ENCODE data around the gene COPG2. TPM values are rescaled to one million over a fixed set of nuclear protein-coding genes. Genes with fewer than 3 reads are reported as not detected.
"Not testable (repeated sequence)": the region's sequence is repeated elsewhere in the genome, so short reads cannot be mapped to it uniquely, and the experiment has no call there.

The COPG2 gene
- total RNA-seq, 1 experiment from 2014 or later = 14.2 TPM

DNA sequence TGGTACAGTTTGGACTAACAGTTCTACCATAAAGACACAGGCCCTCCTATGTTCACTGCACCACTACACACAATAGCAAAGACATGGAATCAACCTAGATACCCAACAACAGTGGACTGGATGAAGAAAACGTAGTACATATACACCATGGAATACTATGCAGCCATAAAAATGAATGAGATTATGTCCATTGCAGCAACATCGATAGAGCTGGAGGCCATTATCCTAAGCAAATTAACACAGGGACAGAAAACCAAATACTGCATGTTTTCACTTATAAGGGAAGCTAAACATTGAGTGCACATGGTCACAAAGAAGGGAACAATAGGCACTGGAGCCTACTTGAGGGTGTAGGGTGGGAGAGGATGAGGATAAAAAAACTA lies 101.7 kb downstream of the COPG2 start:
- no peak for DNase-seq (ENCODE audit: low spot score)

DNA sequence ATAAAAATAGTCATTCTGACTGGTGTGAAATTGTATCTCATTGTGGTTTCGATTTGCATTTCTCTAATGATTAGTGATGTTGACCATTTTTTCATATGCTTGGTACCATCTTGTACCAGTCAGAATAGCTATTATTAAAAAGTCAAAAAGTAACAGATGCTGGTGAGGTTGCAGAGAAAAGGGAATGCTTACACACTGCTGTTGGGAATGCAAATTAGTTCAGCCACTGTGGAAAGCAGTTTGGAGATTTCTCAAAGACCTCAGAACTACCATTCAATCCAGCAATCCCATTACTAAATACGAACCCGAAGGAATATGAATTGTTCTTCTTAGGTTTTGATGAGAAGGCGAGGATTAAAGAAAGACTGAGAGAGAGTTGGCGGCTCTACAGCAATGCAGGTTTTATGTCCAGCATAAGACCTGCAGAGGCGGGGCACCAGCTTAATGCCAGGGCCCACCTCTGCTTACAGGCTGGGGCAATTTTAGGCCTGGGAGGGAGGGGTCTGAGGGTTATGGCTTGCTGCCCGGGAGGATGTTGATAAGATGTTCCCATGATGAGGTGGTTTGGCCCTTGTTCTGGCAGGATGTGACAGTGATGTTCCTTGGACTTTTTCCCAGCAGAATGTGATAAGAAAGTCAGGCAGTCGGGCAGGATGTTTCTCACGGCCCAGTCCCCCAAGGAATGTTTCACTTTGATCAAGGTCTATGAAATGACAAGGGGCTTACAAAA lies 102.2 kb downstream of the COPG2 start:
- no peak for DNase-seq (ENCODE audit: low spot score)

DNA sequence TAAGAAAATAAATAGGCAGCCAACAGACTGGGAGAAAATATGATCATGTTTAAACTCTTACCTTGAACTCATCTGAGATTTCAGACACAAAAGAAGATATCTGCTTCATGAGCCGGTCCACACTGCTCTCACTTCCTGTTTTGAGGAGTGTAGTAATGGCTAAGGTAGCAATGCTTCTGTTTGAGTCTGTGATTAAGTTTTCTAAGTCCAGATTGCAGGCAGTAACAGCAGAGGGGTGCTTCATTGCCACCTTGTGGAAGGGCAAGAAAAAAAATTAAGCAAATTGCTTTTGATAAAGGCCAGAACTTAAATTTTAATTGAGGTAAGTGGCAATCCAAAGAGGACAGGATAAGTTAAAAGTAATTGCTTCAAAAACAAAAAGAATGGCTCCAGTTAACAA lies 107.6 kb downstream of the COPG2 start:
- DNase-seq (ENCODE audit: low spot score) = peak; percentile 55

DNA sequence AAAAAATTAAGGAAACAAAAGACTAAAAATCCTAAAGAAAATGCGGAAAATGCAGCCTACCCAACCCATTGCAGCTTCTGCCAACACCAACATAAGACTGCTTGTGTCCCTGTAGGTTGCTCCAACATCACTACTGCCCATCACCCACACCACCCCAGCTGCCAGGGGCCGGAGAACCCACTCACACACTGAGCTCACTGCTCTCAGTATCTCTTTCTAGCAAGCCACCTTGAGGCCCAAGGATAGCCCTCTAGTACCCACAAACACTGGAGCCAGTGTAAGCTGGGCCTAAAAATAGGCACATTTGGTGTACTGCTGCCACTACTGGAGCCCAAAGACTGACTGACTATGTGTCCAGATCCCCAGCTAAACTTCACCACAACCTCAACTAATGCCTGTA lies 109.4 kb downstream of the COPG2 start:
- DNase-seq (ENCODE audit: low spot score) = no peak

- DNase-seq (ENCODE audit: low spot score) = no peak
Measured at GRCh38 chr7:130554481-130554880, 114.1 kb downstream of the COPG2 start.

GRCh38 chr7:130553398-130554029 lies 115.0 kb downstream of the COPG2 start:
- no peak for DNase-seq (ENCODE audit: low spot score)

GRCh38 chr7:130544356-130544755 lies 124.2 kb downstream of the COPG2 start:
- no peak for DNase-seq (ENCODE audit: low spot score)

DNA sequence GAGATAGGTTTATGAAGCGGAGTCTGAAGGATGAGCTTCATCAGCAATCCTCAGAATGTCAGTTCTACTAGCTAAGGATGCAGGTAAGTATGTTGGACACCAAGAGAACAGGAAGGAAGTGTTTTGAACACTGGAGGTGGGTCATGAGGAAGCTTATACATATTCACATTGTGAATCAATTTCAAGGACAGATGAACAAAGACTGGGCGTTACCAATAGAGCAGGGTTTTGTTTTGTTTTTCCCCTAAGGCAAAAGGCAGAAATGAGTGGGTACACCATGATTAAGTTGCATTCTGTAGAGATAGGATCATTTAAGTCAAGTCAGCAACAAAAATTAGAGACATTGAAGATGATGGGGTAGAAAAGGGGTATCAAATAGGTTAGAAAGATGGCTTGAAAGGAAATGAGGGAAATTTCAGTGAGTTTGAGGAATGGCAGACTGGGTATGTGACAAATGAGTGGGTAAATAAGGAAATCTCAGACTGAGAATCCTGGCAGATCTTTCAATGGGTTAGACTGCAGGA lies 125.0 kb downstream of the COPG2 start:
- DNase-seq (ENCODE audit: low spot score) = no peak

- not testable (repeated sequence) for DNase-seq (ENCODE audit: low spot score)
Measured at GRCh38 chr7:130542297-130542696, 126.3 kb downstream of the COPG2 start.

DNA sequence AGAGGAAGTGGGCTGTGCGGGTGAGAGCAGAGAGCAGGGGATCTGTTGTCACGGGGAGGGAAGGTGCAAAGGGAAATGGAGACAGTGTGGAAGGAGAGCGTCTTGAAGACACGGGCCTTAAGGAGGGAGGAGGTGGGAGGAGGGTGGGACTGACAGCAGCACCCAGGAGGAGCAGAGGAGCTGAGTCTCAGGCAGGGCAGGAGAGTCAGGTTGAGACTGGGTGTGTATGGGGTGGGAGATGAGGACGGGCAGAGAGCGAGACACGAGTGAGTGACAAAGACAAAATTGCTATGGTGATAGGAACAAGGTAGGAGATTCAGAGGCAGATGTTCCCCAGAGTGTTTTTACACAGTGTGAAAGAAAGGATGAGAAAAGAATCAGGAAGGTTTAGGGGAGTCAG lies 127.3 kb downstream of the COPG2 start:
- DNase-seq (ENCODE audit: low spot score) = not testable (repeated sequence)

- not testable (repeated sequence) for DNase-seq (ENCODE audit: low spot score)
Measured at GRCh38 chr7:130537894-130538293, 130.7 kb downstream of the COPG2 start.

- DNase-seq (ENCODE audit: low spot score) = no peak
Measured at GRCh38 chr7:130529417-130529816, 139.1 kb downstream of the COPG2 start.

DNA sequence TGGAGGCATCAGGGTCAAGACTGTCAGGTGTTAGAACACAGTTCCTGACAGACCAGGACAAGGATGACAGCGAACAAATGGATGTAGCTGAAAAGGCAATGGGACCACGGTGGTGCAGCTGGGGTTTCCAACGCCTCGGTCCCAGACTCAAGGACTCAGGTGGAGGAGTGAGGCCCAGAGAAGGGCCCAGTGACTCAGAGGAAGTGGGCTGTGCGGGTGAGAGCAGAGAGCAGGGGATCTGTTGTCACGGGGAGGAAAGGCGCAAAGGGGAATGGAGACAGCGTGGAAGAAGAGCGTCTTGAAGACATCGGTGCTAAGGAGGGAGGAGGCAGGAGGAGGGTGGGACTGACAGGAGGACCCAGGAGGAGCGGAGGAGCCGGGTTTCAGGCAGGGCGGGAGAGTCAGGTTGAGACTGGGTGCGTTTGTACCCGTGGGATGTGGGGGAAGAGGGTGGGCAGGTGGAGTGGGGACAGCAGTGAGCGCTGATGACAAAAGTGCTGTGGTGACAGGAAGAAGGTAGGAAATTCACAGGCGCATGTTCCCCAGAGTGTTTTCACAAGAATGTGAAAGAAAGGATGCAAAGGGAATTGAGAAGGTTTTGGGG lies 140.7 kb downstream of the COPG2 start:
- not testable (repeated sequence) for DNase-seq (ENCODE audit: low spot score)

- no peak for DNase-seq (ENCODE audit: low spot score)
Measured at GRCh38 chr7:130524628-130525027, 143.9 kb downstream of the COPG2 start.

GRCh38 chr7:130523519-130524125 lies 144.9 kb downstream of the COPG2 start:
- DNase-seq (ENCODE audit: low spot score) = not testable (repeated sequence)

- no peak for DNase-seq (ENCODE audit: low spot score)
Measured at GRCh38 chr7:130521258-130521951, 147.1 kb downstream of the COPG2 start.

GRCh38 chr7:130515315-130516040 lies 153.1 kb downstream of the COPG2 start:
- no peak for DNase-seq (ENCODE audit: low spot score)

DNA sequence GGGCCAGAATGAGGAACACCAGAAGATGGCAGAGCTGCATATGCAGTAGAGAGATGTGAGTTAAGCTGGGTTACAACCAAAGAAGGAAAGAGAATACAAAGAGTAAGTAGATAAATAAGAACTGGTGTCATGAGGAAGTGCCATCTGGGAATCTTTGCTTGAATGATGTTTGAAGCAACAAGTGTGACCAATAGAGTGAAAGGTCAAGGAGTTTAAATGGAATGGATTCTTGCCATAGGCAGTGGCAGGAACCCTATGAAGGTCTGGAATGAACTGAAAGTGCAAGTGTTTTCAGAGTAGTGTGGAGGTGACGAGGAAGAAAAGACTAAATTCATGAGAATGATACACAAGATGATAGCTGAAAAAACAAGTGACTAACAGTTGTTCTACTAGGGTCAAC lies 155.1 kb downstream of the COPG2 start:
- DNase-seq (ENCODE audit: low spot score) = no peak

DNA sequence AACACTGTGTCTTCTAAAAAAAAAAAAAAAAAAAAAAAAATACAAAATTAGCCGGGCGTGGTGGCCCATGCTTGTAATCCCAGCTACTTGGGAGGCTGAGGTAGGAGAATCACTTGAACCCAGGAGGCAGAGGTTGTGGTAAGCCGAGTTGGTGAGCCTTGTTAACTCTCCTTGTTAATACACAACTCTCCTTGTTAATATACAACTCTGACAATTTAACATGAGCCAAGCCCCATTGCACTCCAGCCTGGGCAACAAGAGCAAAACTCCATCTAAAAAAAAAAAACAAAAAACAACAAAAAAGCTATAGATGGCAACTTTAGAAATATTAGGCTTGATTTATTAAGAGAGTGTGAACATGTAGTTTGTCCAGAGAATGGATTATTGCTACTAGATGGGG lies 156.5 kb downstream of the COPG2 start:
- DNase-seq (ENCODE audit: low spot score) = not testable (repeated sequence)

DNA sequence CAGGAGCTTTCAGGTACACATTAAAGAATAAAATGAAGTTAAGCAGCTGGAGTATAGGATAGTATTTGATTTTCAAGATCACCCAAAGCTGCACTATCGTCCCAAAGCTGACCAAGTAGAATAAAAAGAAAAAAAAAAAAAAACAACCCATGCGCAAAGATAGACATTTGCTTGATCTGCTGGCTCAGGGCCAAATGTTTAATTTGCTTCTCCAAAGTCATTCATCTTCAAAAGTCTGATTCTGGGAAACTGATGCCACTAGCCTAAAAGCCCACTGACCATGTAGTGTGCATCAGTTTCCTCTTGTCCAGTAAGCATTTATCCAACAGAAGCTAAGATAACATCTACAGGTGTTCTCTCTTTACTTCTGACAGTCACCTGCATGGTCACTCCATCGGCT lies 162.2 kb downstream of the COPG2 start:
- no peak for DNase-seq (ENCODE audit: low spot score)

DNA sequence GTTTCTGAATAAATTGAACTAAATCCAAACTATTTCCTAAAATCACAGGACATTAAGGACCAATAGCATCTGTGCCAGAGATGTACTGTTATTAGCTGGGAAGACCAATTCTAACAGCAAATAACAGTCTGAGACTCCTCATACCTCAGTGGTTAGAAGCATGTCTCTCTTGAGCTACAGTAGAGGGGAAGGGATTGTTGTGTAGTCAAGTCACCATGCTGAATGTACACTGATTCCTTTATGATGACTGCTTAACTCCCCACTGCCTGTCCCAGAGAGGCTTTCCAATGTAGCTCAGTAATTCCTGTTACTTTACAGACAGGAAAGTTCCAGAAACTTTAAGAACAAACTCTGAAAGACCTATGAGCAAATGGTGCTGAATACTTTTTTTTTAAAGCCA lies 162.8 kb downstream of the COPG2 start:
- DNase-seq (ENCODE audit: low spot score) = no peak

Data from HT-29 (cell line).